Mucosa of descending colon (tissue), 3 donors: ENCODE measurements around the gene AGR3. TPM values are rescaled to one million over a fixed set of nuclear protein-coding genes. Genes with fewer than 3 reads are reported as not detected.

ENCODE experiments used
- ATAC-seq: fragments of 200-7000 bp; cut with Tn5 transposase; one replicate; pipeline ENCODE4 v1.9.1; 2020; ENCODE audit warnings: mild to moderate bottlenecking, moderate library complexity
- DNase-seq, 3 donors: peaks; one replicate each; pipeline ENCODE4 v3.0.0-alpha.2; 2020
- H3K36me3 ChIP-seq: fragments of 200-600 bp; one replicate; pipeline ENCODE4 v1.8.0; 2021; ENCODE audit warnings: low read depth, mild to moderate bottlenecking
- H3K4me1 ChIP-seq: fragments of 200-600 bp; one replicate; pipeline ENCODE4 v1.8.0; 2021; ENCODE audit warnings: low read depth, mild to moderate bottlenecking
- H3K4me3 ChIP-seq: fragments of 200-600 bp; one replicate; pipeline ENCODE4 v1.8.0; 2021; ENCODE audit warnings: mild to moderate bottlenecking
- H3K9me3 ChIP-seq: fragments of 200-600 bp; one replicate; pipeline ENCODE4 v1.8.0; 2021; ENCODE audit warnings: mild to moderate bottlenecking
- intact Hi-C, 2 donors: fragments of 100-400 bp; cut with DNase I in 1 of 2; cut with micrococcal nuclease in 1 of 2; formaldehyde crosslinking; loops; one replicate each; pipeline versions ENCODE4 v1.11.0 to v1.11.1; 2022; cut with DNase I, micrococcal nuclease
- total RNA-seq, 3 donors: library from RNA; stranded (reverse); fragmentation: NEBNext Ultra II Directional in 2 of 3; extraction: Animal tissue kit (Norgen Biotek cat#: 25700) in 2 of 3; gene quantifications; one replicate each; pipeline versions ENCODE4 v1.2.1 to v1.2.4, GENCODE V29; 2021 to 2023
- TF ChIP-seq, protein P1 (sequence below): fragments of 200-600 bp; IDR thresholded peaks from one replicate; pipeline ENCODE4 v1.8.0; 2022; ENCODE audit warnings: antibody characterized with exemption, mild to moderate bottlenecking
- donor health status: DM: no; HTN: no; CAD: no; lungs with moderate emphysema.
- donor health status: DM: no; HTN: no; CAD: no.
- donor health status: DM: no; HTN: yes; CAD: no.

AGR3 gene
- total RNA-seq, 3 donors from 2014 or later = 54.9 to 172 (median 122) TPM

GRCh38 chr7:16891874-16892643 is 10.3 kb upstream of the AGR3 start:
- DNase-seq = no peak
- TF ChIP-seq, protein P1, sequence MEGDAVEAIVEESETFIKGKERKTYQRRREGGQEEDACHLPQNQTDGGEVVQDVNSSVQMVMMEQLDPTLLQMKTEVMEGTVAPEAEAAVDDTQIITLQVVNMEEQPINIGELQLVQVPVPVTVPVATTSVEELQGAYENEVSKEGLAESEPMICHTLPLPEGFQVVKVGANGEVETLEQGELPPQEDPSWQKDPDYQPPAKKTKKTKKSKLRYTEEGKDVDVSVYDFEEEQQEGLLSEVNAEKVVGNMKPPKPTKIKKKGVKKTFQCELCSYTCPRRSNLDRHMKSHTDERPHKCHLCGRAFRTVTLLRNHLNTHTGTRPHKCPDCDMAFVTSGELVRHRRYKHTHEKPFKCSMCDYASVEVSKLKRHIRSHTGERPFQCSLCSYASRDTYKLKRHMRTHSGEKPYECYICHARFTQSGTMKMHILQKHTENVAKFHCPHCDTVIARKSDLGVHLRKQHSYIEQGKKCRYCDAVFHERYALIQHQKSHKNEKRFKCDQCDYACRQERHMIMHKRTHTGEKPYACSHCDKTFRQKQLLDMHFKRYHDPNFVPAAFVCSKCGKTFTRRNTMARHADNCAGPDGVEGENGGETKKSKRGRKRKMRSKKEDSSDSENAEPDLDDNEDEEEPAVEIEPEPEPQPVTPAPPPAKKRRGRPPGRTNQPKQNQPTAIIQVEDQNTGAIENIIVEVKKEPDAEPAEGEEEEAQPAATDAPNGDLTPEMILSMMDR = no peak
- ATAC-seq = peak; percentile 43

DNA sequence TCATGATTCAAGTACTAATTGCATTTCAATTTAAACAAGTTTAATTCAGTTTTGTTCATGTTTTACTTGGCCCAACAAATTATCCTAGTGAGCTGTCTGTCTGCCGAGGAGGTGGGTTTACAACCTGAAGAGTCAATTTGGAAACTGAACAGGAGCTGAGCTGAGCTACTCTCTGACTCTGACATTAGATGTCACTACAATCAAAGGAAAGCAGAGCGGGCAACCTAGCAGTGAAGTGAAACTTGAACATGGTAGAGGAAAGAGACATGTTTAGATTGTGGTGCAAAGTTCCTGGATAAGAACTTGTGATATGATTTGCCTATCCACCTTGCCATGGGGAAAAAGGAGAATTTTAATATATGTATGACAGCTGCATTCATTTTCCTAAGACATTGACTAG is 9.6 kb upstream of the AGR3 start:
- H3K4me3 ChIP-seq = no peak overlapping the region
- peak in 1 of 3 donors; percentile 55 for DNase-seq
- peaks cover 5% of the 10 kb centered on the region for H3K4me1 ChIP-seq
- TF ChIP-seq, protein P1 = peak; percentile 12
- ATAC-seq = peak; percentile 96
- intact Hi-C loops = no loop called here
- H3K36me3 ChIP-seq = no peaks in the 10 kb centered on the region
- no peaks in the 10 kb centered on the region for H3K9me3 ChIP-seq

More at GRCh38 chr7:16891874-16892643, 10.3 kb upstream of the AGR3 start:
- no peaks in the 10 kb centered on the region for H3K36me3 ChIP-seq
- no peaks in the 10 kb centered on the region for H3K9me3 ChIP-seq
- intact Hi-C loops = no loop called here
- peaks cover 5% of the 10 kb centered on the region for H3K4me1 ChIP-seq
- H3K4me3 ChIP-seq = no peak overlapping the region

GRCh38 chr7:16889851-16890415 is 8.2 kb upstream of the AGR3 start:
- no peak for DNase-seq
- peak; percentile 42 for ATAC-seq
- intact Hi-C loops = no loop called here
- H3K36me3 ChIP-seq = no peaks in the 10 kb centered on the region
- H3K9me3 ChIP-seq = no peaks in the 10 kb centered on the region
- H3K4me1 ChIP-seq = peaks cover 5% of the 10 kb centered on the region
- H3K4me3 ChIP-seq = no peak overlapping the region
- TF ChIP-seq, protein P1 = no peak

DNA sequence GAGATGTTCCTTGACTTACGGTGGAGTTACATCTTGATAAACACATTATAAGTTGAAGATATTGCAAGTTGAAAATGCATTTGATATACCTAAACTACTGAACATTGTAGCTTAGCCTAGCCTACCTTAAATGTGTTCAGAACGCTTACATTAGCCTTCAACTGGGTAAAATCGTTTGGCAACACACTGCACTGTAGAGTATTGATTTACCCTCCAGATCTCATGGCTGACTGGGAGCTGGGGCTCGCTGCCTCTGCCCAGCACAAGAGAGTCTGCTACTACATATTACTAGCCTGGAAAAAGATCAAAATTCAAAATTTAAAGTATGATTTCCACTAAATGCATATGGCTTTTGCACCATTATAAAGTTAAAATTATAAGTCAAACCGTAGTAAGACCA is 7.5 kb upstream of the AGR3 start:
- Histone ChIP-seq H3K4me3 (no peak overlapping the region), H3K36me3 (no peaks in the 10 kb centered on the region), H3K9me3 (no peaks in the 10 kb centered on the region), H3K4me1 (peaks cover 5% of the 10 kb centered on the region)
- DNase-seq (no peak), ATAC-seq (no peak)
- TF ChIP-seq, protein P1 = no peak
- intact Hi-C loops = no loop called here

GRCh38 chr7:16883918-16884317 is 2.1 kb upstream of the AGR3 start:
- intact Hi-C loops = no loop called here
- peaks cover 10% of the 10 kb centered on the region for H3K4me1 ChIP-seq

More at GRCh38 chr7:16883918-16884317, 2.1 kb upstream of the AGR3 start:
- ATAC-seq = no peak
- no peak for DNase-seq
- no peak overlapping the region for H3K4me3 ChIP-seq
- TF ChIP-seq, protein P1 = no peak
- H3K36me3 ChIP-seq = no peaks in the 10 kb centered on the region
- H3K9me3 ChIP-seq = no peaks in the 10 kb centered on the region
